GM19025 (cell line): ENCODE data around the gene C22orf31.
"Not testable (repeated sequence)": the region's sequence is repeated elsewhere in the genome, so short reads cannot be mapped to it uniquely, and the experiment has no call there.

ENCODE experiments used
- ATAC-seq: cut with Tn5 transposase; IDR thresholded peaks from one replicate; pipeline ENCODE4 v1.9.1; 2021; ENCODE audit warnings: mild to moderate bottlenecking, low read depth, moderate library complexity; ENCODE audit not compliant: unreplicated experiment

The C22orf31 gene

DNA sequence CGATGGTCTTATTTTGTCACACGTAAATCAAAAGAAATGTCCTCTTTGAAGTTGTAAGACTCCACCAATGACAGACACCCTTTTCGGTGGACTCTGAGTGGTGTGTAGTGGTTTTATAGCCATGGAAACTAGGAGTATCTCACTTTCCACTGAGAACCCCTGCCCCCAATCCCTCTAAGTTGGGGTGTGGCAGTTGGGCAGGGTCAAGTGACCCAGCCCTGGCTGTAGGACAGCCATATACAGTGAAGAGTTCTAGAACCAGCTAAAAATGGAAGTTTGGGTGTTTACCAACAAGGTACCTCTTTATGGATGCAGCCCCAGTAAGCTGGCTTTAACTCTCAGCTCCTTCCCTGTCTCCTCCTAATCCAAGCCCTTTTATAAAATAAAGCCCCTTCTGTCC is 5.2 kb downstream of the C22orf31 start:
- no peak for ATAC-seq

DNA sequence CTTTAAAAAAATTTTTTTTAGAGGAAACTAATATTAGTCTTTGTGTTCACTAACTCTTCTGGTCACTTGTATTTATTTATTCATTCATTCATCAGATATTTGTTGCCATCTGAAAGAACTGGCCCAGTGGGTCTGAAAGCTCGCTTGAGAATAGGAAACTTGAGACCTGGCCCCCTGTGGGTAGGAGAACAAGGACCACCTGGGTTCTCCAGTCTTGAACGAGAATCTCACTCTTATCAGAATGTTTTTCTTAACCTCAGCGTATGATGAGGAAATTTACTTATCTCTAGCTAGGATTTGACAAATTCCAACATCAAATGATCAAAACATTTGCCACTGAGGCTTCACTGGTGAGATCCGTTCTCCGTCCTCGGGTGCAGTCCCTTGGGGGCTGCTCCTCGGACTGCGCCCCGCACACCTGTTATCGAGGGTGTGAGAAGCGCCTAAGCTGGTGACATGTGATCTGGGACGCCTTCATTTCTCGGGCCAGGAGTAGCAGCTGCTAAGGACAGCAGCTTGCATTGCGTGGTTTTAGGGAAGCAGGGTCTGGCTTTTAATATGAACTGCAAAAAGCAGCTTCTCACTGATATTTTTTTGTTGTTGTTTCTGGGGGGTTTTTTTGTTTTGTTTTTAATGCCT is 6.3 kb downstream of the C22orf31 start:
- ATAC-seq: no peak

DNA sequence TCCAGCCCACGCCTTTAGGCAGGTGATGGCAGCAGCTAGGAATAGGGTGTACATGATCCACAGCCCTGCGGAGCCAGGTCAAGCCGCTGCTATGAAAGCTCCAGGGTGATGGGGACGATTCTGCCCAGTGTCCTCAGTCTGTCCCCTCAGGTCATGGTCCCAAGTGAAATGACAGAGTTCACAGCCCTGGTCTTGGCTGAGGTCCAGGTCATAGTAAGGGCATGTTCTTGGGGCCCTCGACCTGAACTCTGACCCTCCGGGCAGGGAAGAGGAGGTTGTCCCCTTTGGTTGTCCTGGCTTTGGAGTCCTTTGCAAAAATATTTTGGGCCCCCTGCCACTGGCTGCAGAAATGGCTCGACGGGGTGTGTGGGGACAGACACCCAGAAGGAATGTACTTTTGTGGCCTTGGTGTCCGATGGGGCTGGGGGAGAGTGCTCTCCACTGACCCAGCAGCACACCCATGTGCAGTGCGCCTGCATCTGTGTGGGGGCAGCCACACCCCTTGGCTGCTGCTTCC is 7.3 kb downstream of the C22orf31 start:
- ATAC-seq: no peak

DNA sequence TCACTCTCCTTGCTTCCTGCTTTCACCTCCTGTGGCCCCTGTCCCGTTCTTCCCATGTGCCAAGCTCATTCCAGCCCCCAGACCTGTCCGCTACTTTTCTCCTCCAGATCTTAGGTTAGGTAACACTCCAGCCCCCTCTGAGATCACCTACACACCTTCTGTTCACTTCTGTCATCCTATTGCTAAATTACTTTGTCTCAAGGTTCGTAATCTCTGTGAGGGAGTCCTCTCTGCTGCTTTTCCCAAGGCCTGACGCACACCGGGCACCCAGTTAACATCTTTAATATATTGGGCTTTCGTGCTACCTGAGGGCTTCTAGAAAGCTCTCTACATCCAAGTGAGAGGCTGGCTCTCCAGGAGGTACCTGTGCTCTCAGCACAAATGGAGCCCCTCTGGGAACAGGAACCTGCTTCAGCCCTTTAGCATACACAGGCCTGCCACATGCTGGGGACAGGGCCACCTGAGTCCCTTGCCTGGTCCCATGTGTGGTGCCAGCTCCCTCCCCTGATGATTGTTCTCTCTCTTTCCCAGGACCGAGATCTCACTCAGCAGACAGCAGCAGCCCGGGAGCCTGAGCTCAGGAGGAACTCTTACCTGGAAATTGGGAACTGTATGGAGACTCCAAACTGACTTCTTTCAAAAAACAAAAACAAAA is 8.5 kb downstream of the C22orf31 start:
- ATAC-seq: no peak

DNA sequence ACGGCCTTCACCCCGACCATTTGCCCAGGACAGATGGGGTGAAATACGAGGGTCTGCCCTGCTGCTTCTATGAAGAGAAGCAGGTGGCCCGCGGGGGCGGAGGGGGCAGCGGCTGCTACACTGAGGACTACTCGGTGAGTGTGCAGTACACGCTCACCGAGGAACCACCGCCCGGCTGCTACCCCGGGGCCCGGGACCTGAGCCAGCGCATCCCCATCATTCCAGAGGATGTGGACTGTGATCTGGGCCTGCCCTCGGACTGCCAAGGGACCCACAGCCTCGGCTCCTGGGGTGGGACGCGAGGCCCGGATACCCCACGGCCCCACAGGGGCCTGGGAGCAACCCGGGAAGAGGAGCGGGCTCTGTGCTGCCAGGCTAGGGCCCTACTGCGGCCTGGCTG is 11.2 kb downstream of the C22orf31 start:
- no peak for ATAC-seq

DNA sequence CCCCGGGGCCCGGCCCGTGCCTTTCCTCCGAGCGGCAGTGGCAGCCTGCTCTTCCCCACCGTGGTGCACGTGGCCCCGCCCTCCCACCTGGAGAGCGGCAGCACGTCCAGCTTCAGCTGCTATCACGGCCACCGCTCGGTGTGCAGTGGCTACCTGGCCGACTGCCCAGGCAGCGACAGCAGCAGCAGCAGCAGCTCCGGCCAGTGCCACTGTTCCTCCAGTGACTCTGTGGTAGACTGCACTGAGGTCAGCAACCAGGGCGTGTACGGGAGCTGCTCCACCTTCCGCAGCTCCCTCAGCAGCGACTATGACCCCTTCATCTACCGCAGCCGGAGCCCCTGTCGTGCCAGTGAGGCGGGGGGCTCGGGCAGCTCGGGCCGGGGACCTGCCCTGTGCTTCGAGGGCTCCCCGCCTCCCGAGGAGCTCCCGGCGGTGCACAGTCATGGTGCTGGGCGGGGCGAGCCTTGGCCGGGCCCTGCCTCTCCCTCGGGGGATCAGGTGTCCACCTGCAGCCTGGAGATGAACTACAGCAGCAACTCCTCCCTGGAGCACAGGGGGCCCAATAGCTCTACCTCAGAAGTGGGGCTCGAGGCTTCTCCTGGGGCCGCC is 11.9 kb downstream of the C22orf31 start:
- ATAC-seq: no peak

DNA sequence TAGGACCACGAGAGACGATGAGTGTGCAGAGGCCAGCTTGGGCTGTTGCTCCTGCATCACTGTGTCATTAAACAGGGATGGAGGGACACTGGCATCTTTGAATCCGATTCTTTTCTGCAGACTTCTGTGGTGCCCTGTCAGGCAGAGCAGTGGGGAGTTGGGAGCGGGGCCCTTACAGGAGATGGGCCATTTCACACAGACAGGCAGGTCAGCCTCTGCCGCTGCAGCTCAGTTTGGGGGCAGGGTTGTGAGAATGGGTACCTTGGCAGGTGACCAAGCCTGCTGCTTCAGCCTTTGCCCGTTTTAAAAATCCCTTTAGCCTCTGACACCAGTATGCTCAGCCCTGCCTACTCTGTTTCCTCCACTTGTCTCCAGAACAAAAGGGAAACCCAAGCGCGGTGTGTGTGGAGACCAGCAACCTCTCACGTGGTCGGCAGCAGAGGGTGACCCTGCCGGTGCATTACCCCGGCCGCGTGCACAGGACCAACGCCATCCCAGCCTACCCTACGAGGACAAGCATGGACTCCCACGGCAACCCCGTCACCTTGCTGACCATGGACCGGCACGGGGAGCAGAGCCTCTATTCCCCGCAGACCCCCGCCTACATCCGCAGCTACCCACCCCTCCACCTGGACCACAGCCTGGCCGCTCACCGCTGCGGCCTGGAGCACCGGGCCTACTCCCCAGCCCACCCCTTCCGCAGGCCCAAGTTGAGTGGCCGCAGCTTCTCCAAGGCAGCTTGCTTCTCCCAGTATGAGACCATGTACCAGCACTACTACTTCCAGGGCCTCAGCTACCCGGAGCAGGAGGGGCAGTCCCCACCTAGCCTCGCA is 12.6 kb downstream of the C22orf31 start:
- no peak for ATAC-seq

DNA sequence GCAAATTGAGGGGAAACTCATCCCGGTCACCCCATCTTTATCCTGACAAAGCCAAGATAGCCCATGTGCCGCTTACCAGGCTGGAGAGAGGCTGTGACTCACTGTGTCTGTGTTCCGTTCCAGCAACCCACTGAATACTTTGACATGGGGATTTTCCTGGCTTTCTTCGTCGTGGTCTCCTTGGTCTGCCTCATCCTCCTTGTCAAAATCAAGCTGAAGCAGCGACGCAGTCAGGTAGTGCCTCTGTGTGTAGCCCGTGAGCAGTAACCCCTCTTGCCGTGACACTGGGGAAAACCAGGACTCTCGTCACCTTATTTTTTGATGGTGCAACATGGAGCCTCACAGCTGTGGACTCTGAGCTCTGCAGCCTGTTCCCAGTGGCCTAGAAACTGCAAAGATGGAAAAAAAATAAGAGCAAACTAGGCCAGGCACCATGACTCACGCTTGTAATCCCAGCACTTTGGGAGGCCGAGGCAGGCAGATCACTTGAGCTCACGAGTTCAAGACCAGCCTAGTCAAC is 16.9 kb downstream of the C22orf31 start:
- ATAC-seq: no peak

GRCh38 chr22:29043906-29044575 is 17.6 kb downstream of the C22orf31 start:
- ATAC-seq: no peak

DNA sequence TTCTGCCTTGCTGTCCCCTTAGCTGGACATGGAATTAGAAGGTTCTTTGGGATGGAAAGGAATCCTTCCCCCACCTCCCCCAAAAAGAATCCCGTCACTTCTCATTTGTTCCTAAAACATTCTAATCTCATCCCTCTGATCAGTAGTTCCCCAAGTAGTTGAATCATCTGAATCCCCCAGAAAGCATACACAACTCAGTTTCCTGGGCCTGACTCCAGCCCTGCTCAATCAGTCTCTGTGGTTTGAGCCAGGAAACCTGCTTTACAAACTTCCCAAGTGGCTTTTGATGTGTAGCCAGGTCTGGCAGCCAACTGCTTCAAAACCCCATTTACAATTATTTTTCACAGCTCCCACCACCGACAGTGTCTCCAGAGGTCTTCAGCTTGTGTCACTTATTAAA is 20.2 kb downstream of the C22orf31 start:
- ATAC-seq: no peak

DNA sequence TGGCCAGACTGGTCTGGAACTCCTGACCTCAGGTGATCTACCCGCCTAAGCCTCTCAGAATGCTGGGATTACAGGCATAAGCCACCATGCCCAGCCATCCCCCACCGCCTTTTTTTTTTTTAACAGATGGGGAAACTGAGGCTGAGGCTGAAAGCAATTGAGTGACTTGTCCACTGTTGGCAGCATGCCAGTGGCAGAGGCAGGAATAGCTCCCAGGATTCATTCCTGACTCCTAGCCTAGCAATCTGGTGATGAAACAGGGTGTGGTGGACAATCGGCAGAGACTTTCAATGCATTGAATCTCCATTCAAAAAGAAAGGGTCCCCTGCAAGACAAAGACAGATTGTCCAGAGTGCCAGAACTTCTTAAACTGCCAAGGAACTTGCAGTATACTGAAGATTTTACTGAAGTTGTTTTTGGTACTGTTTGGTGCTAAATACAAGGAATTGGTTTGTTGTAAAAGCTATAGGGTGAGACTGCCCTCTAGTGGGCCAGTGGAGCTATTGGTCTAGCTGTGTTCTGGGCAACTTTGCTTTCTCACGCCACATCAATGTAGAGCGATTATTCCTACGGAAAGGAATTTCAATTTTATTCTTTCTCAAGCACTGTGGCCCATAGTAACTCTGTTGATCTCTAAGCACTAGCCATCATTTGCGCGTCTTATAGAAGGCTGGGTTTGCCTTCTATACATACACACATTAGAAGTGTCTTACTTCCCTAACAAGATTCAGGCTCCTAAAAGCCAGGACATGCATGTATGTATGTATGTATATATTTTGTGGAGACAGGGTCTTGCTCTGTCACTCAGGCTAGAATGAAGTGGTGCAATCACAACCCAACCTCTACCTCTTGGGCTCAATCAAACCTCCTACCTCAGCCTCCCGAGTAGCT is 21.0 kb downstream of the C22orf31 start:
- no peak for ATAC-seq

DNA sequence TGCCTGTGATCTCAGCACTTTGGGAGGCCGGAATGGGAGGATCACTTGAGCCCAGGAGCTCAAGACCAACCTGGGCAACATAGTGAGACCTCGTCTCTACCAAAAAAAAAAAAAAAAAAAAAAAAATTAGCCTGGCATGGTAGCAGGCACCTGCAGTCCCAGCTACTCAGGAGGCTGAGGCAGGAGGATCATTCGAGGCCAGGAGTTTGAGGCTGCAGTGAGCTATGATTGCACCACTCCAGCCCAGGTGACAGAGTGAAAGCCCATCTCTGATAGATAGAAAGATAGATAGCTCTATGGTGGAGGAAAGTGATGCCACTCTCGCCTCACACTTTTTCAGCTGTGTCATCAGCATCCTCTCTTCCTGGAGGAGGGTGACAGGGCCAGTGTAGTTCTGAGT is 21.9 kb downstream of the C22orf31 start:
- ATAC-seq: not testable (repeated sequence)

GRCh38 chr22:29039148-29039547 is 22.5 kb downstream of the C22orf31 start:
- no peak for ATAC-seq

GRCh38 chr22:29037340-29037932 is 24.2 kb downstream of the C22orf31 start:
- ATAC-seq: no peak

- no peak for ATAC-seq
These were observed 29.0 kb downstream of the C22orf31 start for GRCh38 chr22:29032584-29032983.

DNA sequence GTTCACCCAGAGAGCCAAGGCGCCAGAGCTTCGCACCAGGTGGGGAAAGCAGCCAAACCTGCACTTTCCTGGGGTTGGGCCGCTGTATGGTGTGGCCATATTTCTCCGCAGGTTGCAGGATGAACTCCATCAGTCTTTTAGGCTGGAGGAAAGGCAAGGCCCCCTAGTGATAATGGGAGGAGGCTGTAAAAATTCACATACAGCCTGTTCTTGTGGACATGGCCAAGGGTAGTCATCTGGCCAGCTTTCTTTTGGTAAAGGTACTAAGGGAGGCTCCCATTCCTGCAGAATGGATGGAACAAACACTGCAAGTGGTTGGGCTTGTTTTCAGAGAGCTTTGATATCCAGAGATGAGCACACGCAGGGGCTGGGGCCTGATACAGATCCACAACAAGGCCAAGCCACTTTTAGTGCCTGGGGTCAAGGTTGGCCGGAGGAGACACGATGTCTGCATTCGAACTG is 29.6 kb downstream of the C22orf31 start:
- no peak for ATAC-seq

GRCh38 chr22:29031227-29032011 is 30.2 kb downstream of the C22orf31 start:
- no peak for ATAC-seq
